NCI-H2107 treated with DMSO at 0.1 percent for 48 hours (cell line): ENCODE results near the gene ARID1B.

Experiments
- DNase-seq: peaks from one replicate; lab custom pipeline; 2025; ENCODE audit not compliant: unreplicated experiment; lab: John Stamatoyannopoulos, UW

Gene ARID1B

GRCh38 chr6:157120534-157121232, 343.5 kb downstream of the ARID1B start:
- no peak for DNase-seq

- DNase-seq = no peak
Observed at GRCh38 chr6:157121897-157122296, 344.7 kb downstream of the ARID1B start.

GRCh38 chr6:157123234-157123633, 346.1 kb downstream of the ARID1B start:
- no peak for DNase-seq

- no peak for DNase-seq
Observed at GRCh38 chr6:157124485-157125254, 347.5 kb downstream of the ARID1B start.

GRCh38 chr6:157125531-157125930, 348.4 kb downstream of the ARID1B start:
- no peak for DNase-seq

- no peak for DNase-seq
Observed at GRCh38 chr6:157126183-157127098, 349.3 kb downstream of the ARID1B start.

- no peak for DNase-seq
Observed at GRCh38 chr6:157128235-157128775, 351.1 kb downstream of the ARID1B start.

- DNase-seq = no peak
Observed at GRCh38 chr6:157131250-157131649, 354.1 kb downstream of the ARID1B start.

- no peak for DNase-seq
Observed at GRCh38 chr6:157133856-157134255, 356.7 kb downstream of the ARID1B start.

- no peak for DNase-seq
Observed at GRCh38 chr6:157134402-157135047, 357.3 kb downstream of the ARID1B start.

- no peak for DNase-seq
Observed at GRCh38 chr6:157135691-157136090, 358.5 kb downstream of the ARID1B start.

- DNase-seq = no peak
Observed at GRCh38 chr6:157137501-157137900, 360.3 kb downstream of the ARID1B start.

- no peak for DNase-seq
Observed at GRCh38 chr6:157139054-157139708, 362.0 kb downstream of the ARID1B start.

GRCh38 chr6:157143171-157143889, 366.2 kb downstream of the ARID1B start:
- no peak for DNase-seq

GRCh38 chr6:157143890-157144798, 367.0 kb downstream of the ARID1B start:
- no peak for DNase-seq

GRCh38 chr6:157144859-157145568, 367.8 kb downstream of the ARID1B start:
- DNase-seq = no peak

GRCh38 chr6:157145656-157146285, 368.6 kb downstream of the ARID1B start:
- no peak for DNase-seq
